ENCODE measurements around the gene PAFAH2.

The PAFAH2 gene

GRCh38 chr1:26031611-26032220 lies 33.9 kb upstream of the PAFAH2 start:
- TF ChIP-seq CTCF (IDR thresholded peaks at IDR 0.05; ENCODE audit: low read depth, low read length), result no peak
- in situ Hi-C loops (cut with HindIII; ENCODE audit: low sequenced_read_pairs), result no loop called here
- DNase-seq (ENCODE audit: low read depth, low spot score), result no peak
- no peak overlapping the region for H3K4me3 ChIP-seq (ENCODE audit: low read depth, low read length)

GRCh38 chr1:26031196-26031595 lies 33.3 kb upstream of the PAFAH2 start:
- no peak overlapping the region for H3K4me3 ChIP-seq (ENCODE audit: low read depth, low read length)
- no peak for TF ChIP-seq CTCF (IDR thresholded peaks at IDR 0.05; ENCODE audit: low read depth, low read length)
- in situ Hi-C loops (cut with HindIII; ENCODE audit: low sequenced_read_pairs), result no loop called here
- no peak for DNase-seq (ENCODE audit: low read depth, low spot score)

GRCh38 chr1:26029864-26030481 lies 32.1 kb upstream of the PAFAH2 start:
- in situ Hi-C loops (cut with HindIII; ENCODE audit: low sequenced_read_pairs), result no loop called here
- peak; percentile 5 for TF ChIP-seq CTCF (IDR thresholded peaks at IDR 0.05; ENCODE audit: low read depth, low read length)
- H3K4me3 ChIP-seq (ENCODE audit: low read depth, low read length), result no peak overlapping the region
- DNase-seq (ENCODE audit: low read depth, low spot score), result no peak

- in situ Hi-C loops (cut with HindIII; ENCODE audit: low sequenced_read_pairs), result no loop called here
- no peak for DNase-seq (ENCODE audit: low read depth, low spot score)
- H3K4me3 ChIP-seq (ENCODE audit: low read depth, low read length), result no peak overlapping the region
- no peak for TF ChIP-seq CTCF (IDR thresholded peaks at IDR 0.05; ENCODE audit: low read depth, low read length)
Measured at GRCh38 chr1:26029054-26029863, 31.4 kb upstream of the PAFAH2 start.

GRCh38 chr1:26028490-26028980 lies 30.7 kb upstream of the PAFAH2 start:
- in situ Hi-C loops (cut with HindIII; ENCODE audit: low sequenced_read_pairs), result no loop called here
- no peak overlapping the region for H3K4me3 ChIP-seq (ENCODE audit: low read depth, low read length)
- no peak for TF ChIP-seq CTCF (IDR thresholded peaks at IDR 0.05; ENCODE audit: low read depth, low read length)
- DNase-seq (ENCODE audit: low read depth, low spot score), result no peak

- no peak overlapping the region for H3K4me3 ChIP-seq (ENCODE audit: low read depth, low read length)
- no peak for DNase-seq (ENCODE audit: low read depth, low spot score)
- no peak for TF ChIP-seq CTCF (IDR thresholded peaks at IDR 0.05; ENCODE audit: low read depth, low read length)
- in situ Hi-C loops (cut with HindIII; ENCODE audit: low sequenced_read_pairs), result no loop called here
Measured at GRCh38 chr1:26027716-26028489, 30.0 kb upstream of the PAFAH2 start.

Measured in astrocyte of the spinal cord (primary cell).